ENCODE measurements around the gene POLR1G.

GRCh38 chr19:45440873-45441654 is 34.6 kb downstream of the POLR1G start:
- TF ChIP-seq CTCF (IDR thresholded peaks at IDR 0.05; ENCODE audit: low read depth, low read length, poor library complexity, severe bottlenecking) (no peak), EZH2phosphoT487 (IDR thresholded peaks at IDR 0.05; ENCODE audit: borderline replicate concordance, low read length) (no peak)
